Measurements from ENCODE around the gene RPRD2. TPM values are rescaled to one million over a fixed set of nuclear protein-coding genes. Genes with fewer than 3 reads are reported as not detected.

The RPRD2 gene
- total RNA-seq, 1 donor from 2014 or later: 12.5 TPM

- TF ChIP-seq CTCF (IDR thresholded peaks at IDR 0.05; ENCODE audit: insufficient read depth, low read length, poor library complexity, severe bottlenecking): no peak
- no peaks in the 10 kb centered on the region for H3K27me3 ChIP-seq (ENCODE audit: control insufficient read depth, insufficient read depth, low read length)
- H3K36me3 ChIP-seq (ENCODE audit: control insufficient read depth, insufficient read depth, low read length): peaks cover 5% of the 10 kb centered on the region
- no peak overlapping the region for H3K4me3 ChIP-seq (ENCODE audit: low read depth, low read length)
- DNase-seq (ENCODE audit: low read depth): no peak
Measured at GRCh38 chr1:150474869-150475268, 110.9 kb downstream of the RPRD2 start.

- Histone ChIP-seq H3K4me3 (ENCODE audit: low read depth, low read length) (no peak overlapping the region), H3K27me3 (ENCODE audit: control insufficient read depth, insufficient read depth, low read length) (no peaks in the 10 kb centered on the region), H3K36me3 (ENCODE audit: control insufficient read depth, insufficient read depth, low read length) (peaks cover 4% of the 10 kb centered on the region)
- no peak for TF ChIP-seq CTCF (IDR thresholded peaks at IDR 0.05; ENCODE audit: insufficient read depth, low read length, poor library complexity, severe bottlenecking)
- no peak for DNase-seq (ENCODE audit: low read depth)
Measured at GRCh38 chr1:150476754-150477153, 112.8 kb downstream of the RPRD2 start.

GRCh38 chr1:150477320-150477719 lies 113.4 kb downstream of the RPRD2 start:
- H3K4me3 ChIP-seq (ENCODE audit: low read depth, low read length): no peak overlapping the region

GRCh38 chr1:150477733-150478132 lies 113.8 kb downstream of the RPRD2 start:
- Histone ChIP-seq H3K4me3 (ENCODE audit: low read depth, low read length) (no peak overlapping the region), H3K27me3 (ENCODE audit: control insufficient read depth, insufficient read depth, low read length) (no peaks in the 10 kb centered on the region), H3K36me3 (ENCODE audit: control insufficient read depth, insufficient read depth, low read length) (no peaks in the 10 kb centered on the region)
- no peak for DNase-seq (ENCODE audit: low read depth)
- no peak for TF ChIP-seq CTCF (IDR thresholded peaks at IDR 0.05; ENCODE audit: insufficient read depth, low read length, poor library complexity, severe bottlenecking)

More at GRCh38 chr1:150477320-150477719, 113.4 kb downstream of the RPRD2 start:
- no peak for TF ChIP-seq CTCF (IDR thresholded peaks at IDR 0.05; ENCODE audit: insufficient read depth, low read length, poor library complexity, severe bottlenecking)
- Histone ChIP-seq H3K36me3 (ENCODE audit: control insufficient read depth, insufficient read depth, low read length) (peaks cover under 1% of the 10 kb centered on the region), H3K27me3 (ENCODE audit: control insufficient read depth, insufficient read depth, low read length) (no peaks in the 10 kb centered on the region)
- no peak for DNase-seq (ENCODE audit: low read depth)

- no peak for TF ChIP-seq CTCF (IDR thresholded peaks at IDR 0.05; ENCODE audit: insufficient read depth, low read length, poor library complexity, severe bottlenecking)
- no peak for DNase-seq (ENCODE audit: low read depth)
- H3K4me3 ChIP-seq (ENCODE audit: low read depth, low read length): no peak overlapping the region
- no peaks in the 10 kb centered on the region for H3K27me3 ChIP-seq (ENCODE audit: control insufficient read depth, insufficient read depth, low read length)
- no peaks in the 10 kb centered on the region for H3K36me3 ChIP-seq (ENCODE audit: control insufficient read depth, insufficient read depth, low read length)
Measured at GRCh38 chr1:150479370-150479769, 115.4 kb downstream of the RPRD2 start.

GRCh38 chr1:150479927-150480352 lies 116.0 kb downstream of the RPRD2 start:
- no peak for TF ChIP-seq CTCF (IDR thresholded peaks at IDR 0.05; ENCODE audit: insufficient read depth, low read length, poor library complexity, severe bottlenecking)
- DNase-seq (ENCODE audit: low read depth): no peak
- no peak overlapping the region for H3K4me3 ChIP-seq (ENCODE audit: low read depth, low read length)
- no peaks in the 10 kb centered on the region for H3K36me3 ChIP-seq (ENCODE audit: control insufficient read depth, insufficient read depth, low read length)
- no peaks in the 10 kb centered on the region for H3K27me3 ChIP-seq (ENCODE audit: control insufficient read depth, insufficient read depth, low read length)
